HG02884 (cell line): ENCODE measurements around the gene RNF133.

Experiments
- ATAC-seq: cut with Tn5 transposase; IDR thresholded peaks from one replicate; pipeline ENCODE4 v1.9.1; 2021; ENCODE audit warnings: mild to moderate bottlenecking, moderate library complexity; ENCODE audit not compliant: unreplicated experiment

The RNF133 gene, protein sequence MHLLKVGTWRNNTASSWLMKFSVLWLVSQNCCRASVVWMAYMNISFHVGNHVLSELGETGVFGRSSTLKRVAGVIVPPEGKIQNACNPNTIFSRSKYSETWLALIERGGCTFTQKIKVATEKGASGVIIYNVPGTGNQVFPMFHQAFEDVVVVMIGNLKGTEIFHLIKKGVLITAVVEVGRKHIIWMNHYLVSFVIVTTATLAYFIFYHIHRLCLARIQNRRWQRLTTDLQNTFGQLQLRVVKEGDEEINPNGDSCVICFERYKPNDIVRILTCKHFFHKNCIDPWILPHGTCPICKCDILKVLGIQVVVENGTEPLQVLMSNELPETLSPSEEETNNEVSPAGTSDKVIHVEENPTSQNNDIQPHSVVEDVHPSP

DNA sequence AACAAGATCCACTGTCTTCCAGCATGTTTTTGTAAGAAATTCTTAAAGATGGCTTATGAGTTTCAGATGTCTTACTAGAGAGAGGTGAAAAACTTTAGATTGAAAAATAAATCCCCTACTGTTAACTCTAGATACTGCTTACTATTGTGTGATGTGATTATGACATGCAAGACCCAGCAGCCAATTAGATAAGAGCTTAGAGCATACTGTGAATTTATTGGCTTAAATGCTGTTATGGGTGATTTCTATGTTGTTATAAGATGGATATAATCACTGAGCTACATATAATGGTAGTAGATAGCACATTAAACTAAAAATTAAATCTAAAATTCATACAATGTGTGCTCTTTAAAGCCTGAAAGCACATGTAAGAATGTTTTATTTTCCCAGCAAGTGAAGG lies at the start of gene RNF133:
TSS of gene RNF133 (minus strand) at position 101 of the 400 bp plus-strand sequence. CDS start 199 bp downstream, outside the sequence.
- no peak for ATAC-seq

DNA sequence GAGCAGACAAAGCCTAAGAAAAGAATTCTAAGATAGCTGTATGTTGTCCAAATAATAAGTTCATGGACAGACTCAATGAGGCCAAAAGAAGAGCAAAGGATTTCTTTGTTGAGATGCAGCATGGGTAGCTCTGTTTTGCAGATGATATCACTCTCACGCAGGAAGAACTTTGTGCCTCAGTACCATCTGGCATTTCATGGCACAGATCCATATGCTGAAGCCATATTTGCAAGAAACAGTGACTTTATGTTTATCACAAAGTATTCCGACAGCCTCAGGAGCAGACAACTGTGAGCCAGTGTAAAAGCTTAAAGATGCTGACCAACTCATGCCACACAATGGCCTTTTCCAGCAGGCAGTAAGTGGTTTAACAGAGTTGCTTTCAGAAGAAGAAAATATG lies 49.3 kb upstream of the RNF133 start:
- no peak for ATAC-seq

DNA sequence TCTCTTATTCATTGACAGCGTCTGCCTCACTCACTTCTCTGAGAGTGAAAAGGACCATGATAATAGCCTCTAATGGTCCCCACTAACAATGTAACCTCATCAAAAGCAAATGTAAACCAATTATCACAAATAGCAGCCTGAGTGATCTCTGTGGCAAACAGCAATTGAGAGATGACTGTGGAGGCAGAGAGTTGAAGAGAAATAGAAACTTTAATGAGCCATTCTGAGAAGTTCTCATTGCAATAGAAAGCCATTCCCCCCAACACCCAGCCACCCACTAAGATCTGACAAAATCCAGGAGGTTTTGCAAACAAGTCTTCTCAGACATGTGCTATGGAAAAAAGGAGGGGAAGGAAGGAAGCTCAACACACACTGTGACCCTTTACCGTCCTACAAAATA lies 48.0 kb upstream of the RNF133 start:
- ATAC-seq = no peak

DNA sequence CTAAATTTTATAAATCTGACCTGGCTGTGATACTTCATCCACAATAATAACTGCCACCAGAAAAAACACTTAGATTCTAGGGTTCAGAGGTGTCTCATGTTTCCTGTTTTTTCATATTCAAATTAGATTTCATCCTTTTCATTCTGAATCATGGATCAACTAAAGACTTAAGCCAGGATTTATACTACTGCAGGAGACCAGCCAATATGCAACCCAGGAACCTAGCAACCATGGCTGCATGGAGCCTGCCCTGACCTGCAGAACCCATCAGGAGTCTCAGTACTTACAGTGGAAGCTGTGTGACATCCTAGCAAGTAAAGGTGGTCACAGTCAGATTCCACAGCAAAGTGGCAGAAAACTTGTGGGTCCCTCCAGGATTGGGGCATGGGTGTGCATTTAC lies 44.3 kb upstream of the RNF133 start:
- ATAC-seq = no peak

DNA sequence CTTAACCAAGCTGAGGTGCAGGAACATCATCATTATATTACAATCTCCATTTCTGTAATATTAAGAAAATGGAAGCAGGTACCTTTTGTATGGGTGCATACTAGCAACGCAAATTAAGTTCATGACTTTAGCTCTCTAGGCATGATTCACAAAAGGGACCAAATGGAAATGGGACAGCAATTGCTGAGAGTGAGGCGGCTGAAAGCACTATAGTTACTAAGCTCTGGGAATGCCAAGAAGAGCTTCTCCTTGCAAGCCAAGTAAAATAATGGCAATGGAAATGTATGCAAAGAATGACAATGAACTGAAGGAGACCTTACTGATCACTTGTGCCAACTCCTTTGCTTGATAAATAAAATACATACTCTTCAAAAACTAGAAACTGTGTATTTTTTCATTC lies 40.0 kb upstream of the RNF133 start:
- ATAC-seq = no peak

DNA sequence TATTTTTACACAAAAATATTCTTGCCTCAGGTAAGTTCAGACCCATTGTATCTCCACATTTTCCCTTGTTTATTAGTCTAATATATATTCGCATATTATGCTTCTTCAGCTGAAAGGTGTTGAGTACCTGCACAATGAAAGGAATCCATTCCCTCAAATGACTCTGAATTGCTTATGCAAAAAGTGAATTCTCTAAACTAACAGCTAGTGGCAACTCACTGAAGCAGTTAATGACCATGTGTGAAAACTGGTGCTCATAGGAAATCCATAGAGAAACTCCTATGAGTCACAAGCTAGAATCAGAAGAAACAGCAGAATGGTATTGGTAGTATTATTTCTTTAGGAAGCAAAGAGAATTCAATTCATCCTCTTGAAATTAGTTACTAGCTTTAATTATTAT lies 37.3 kb upstream of the RNF133 start:
- ATAC-seq = no peak

DNA sequence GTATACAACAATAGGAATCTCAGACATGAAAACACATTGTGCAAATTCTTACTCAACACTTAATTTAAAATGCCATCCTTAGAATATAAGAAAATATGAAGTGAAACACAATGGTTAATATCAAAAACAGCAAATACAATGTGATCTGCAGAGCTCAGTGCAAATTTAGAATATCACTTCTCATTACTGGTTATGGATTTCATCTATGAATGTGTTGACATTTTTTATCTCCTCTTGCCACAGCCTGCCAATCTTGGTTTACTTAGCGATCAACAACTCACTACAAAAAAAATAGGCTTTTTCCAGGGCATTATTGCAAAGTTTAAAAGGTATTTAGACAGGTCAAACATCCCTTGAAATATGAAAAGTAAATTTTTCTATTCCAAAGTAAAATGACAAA lies 28.8 kb upstream of the RNF133 start:
- ATAC-seq = no peak

DNA sequence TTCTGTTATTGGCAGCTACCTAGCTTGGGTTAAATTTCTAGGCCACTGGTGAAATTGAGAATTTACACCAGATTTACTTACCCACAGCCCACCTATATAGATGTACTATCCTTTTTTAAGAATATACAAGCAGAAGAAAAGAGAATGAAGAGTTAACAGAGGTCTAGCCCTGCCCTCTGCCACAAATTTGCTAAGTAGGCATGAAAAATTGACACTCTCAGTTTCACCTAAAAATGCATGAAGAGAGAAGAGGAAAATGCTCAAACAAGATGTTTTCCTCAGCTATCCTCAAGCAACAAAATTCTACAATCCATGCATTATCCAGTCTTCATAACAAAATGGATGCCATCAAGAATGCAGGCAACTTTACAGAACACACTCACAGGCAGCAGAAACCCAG lies 28.4 kb upstream of the RNF133 start:
- ATAC-seq = no peak

DNA sequence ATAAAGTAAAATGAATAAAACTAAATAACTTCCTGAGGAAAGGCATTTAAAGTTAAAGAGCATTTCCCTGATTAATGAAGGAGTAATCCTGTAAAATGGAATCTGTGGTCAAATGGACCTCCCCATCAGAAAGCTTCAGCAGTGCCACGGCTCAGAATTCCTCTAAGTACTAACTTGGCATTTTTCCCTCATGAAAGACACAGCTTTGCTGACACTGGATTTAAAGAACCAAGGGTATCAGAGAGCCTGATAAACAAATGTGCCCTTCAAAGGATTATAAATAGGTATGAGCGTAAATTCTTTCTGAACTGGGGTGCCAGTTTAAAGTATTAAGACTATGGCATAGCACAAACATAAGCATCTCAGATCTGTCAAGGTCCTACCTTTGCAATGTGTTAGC lies 28.0 kb upstream of the RNF133 start:
- ATAC-seq = no peak

DNA sequence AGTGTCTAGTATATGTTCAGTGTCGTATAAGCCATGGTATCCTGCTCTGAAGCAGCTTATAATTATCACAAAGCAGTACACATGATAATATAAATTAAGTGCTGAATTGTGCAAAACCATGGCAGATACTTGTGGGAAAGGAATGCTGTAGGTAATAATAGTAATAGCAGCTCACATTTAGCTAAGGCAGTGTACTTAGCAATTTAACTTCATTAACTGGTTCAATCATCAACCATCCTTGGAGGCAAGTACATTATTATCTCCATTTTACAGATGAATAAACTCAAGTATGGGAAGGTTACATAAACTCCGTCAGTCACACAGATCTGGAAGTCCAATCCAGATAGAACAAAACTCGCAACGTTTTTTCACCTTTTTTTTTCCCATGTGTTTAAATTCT lies 25.4 kb upstream of the RNF133 start:
- ATAC-seq = no peak

DNA sequence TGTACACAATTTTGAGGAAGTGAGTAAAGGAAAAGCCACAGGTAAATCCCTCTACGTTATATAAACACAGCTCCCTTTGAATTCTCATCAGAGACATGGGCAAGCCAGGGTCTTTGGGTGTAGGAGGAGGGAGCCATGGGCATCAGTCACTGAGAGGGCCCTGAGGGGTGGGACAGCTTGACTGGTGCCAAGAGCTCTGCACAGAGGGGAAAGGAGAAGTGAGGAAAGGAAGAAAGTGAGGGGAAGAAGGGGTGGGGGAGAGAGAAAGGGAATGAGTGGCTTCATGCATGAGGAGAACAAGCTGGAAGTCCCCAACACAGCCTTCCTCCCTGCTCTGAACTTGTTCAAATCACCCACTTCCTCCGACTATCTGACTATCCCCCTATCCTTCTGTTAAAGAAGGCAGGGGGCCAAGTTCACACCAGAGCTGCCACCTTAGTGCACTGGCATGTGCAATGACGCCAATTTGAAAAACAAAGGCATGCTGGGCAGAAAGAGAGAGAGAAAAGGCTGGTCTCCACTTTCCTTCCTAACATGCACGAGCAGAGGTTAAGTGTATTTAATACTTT lies 20.2 kb upstream of the RNF133 start:
- ATAC-seq = no peak

DNA sequence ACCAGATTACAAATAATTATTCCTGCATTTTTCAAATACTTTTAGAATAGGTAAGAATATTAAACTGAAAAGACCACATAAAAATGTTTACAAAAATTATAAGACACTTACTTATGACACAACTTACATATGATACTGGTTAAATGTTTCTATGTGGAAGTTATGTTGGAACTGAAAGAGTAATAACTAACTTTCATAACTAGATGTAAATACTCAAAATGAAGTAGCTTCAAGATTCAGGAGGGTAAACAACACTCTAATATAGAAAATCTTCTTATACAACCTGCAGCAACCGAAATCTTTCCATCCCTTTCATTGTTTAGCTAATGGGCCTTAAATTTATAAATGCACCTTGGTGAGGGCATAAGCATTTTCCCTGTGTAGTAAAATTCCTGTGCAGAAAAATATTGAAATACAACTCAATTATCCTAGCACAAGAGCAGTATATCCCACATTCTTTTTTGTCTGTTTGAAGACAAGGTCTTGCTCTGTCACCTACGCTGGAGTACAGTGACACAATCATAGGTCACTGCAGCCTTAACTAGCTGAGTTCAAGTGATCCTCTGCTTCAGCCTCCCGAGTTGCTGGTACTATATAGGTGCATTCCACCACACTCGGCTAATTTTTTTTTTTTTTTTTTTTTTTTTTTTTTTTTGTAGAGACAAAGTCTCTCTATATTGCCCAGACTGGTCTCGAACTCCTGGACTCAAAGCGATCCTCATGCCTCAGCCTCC lies 18.6 kb upstream of the RNF133 start:
- no peak for ATAC-seq

DNA sequence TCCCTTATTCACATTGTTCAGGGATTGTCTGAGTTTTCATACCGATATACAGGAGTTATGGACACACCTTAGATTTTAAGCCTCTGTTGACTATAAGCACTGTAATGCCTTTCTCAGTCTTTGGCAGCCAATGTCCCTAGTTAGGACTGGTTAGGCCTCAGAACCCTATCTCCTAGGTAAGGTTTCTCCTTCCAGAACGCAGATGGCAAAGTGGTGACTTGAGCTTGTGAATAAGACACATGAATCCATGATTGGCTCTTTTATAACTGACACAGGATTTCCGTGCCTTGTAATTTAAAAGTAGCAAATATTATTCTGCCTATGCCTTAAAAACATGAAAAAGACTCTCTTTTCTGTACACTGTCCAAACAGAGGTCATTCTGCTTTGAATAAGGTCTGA lies 16.3 kb upstream of the RNF133 start:
- no peak for ATAC-seq

DNA sequence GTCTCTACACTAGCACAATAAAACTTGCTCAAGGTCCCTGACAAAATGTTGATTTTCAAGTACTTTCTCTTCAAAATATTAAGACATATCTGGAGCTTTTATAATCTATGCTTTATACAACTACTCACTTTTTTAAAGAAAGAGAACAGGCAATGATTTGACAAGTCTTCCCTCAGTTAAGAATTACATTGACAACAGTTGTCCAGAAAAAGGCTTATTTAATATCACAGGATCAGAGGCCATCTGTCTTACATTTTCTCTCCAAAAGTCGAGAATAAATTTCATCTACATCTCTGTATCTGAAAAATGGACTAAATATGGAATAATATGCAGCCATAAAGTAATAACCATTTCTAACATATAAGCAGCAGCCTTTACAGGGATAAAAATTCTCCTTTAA lies 12.0 kb upstream of the RNF133 start:
- ATAC-seq = no peak

DNA sequence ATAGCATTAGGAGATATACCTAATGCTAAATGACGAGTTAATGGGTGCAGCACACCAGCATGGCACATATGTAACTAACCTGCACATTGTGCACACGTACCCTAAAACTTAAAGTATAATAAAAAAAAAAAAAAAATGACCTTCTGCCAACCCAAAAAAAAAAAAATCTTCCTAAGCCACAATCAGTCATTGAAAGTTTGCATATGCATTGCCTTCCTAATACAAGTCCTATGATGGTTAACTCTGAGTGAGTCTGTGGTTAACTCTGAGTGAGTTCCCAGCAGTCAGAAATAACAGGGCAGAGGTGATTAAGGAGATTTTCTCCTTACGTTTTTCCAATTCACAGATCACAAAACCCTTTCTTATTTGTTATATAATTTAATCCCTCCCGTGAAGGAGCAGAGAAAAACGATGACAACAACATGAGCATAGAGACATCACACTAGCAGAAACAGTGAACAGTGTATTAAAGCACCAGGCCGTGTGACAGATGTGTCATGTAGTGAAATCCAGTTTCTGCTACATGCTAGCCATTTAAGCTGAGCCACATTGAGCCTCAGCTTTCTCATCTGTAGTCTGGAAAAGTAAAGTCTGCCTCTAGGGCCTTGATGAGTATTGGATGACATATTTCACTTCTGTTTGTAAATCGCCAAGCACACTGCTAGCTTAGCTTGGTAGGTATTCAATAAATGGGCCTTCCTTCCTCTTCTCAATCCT lies 11.2 kb upstream of the RNF133 start:
- no peak for ATAC-seq

DNA sequence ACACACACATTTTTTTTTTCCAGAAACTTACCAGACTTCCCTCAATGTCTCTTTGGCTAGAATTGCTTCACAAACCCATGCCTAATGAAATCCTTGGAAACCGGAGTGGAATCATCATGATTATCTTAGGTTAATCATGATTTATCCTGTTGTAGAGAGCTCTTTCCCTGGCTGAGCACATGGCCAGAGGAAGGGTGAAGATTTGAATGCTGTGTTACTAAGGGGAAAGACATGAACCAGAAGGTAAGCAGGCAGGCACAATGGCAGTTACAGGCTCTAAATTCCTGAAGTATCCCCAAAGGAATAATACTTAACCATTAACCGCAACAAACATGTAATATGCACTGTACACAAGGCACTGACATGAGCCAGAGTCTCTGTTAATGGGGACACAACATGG lies 7.9 kb upstream of the RNF133 start:
- no peak for ATAC-seq

DNA sequence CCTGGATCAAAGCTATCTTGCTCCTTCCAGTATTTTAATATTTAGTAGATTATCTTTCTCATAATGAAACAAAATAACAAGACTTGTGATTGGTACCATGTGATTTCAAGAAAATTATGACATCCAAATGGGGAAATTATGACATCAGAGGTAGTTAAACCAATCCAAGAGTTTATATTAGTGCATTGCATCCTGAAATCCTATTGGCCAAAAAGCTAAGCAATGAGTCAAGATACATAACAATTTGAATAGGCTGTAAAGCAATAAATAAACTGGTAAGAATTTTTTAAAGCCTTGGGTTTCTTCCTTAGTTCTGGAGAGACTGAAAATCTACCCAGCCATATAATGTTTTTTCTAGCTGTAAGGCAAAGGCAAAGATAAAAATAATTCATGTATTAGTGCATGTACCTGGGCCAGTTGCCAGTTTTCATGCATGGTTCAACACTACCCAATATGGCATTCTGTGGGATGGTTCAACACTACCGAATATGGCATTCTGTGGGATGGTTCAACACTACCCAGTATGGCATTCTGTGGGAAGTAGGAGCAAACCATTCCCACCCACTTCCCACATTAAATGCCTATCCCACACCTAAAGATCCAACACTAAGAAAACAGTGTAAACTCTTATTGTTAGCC lies 4.1 kb upstream of the RNF133 start, which contains the start of gene RNF148:
TSS of gene RNF148 (minus strand) at position 51 of the 639 bp plus-strand sequence. CDS start 172 bp downstream, outside the sequence.
- ATAC-seq = no peak

DNA sequence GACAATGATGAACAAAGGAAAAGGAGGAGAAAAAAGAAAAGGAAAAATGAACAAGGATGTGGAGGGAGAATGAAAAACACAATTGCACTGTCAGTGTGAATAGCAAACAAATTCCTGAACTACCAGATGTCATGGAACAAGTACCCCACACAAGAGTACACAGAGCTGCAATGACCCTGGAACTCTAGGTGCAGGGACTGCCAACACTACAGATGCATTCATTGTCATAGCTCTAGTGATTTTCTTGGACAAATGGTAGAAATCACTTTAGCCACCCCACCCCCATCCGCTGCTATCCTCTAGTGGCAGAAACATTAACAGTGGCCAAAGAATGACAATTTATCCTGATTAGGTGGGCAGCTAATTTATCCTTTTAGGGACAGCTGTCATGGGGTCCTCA lies 3.1 kb downstream of the RNF133 start:
- ATAC-seq = no peak

DNA sequence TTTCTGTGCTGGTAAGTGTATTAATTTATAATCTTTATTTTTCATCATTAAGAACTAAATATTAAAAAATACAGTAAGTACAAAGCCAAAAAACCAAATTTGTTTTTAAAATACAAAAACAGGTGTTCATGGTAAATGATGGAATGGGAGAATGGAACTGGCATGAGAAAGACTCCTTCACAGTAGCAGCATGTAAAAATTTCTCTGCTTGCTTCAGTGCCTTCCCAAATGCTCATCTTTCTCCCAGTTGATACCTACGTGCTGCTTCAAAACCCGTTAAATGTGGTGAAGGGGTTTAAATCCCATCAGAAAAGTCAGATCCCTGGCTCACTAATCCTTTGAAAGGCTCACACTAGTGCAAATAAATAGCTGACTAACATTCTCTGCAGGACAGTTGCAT lies 4.2 kb downstream of the RNF133 start:
- ATAC-seq = no peak

DNA sequence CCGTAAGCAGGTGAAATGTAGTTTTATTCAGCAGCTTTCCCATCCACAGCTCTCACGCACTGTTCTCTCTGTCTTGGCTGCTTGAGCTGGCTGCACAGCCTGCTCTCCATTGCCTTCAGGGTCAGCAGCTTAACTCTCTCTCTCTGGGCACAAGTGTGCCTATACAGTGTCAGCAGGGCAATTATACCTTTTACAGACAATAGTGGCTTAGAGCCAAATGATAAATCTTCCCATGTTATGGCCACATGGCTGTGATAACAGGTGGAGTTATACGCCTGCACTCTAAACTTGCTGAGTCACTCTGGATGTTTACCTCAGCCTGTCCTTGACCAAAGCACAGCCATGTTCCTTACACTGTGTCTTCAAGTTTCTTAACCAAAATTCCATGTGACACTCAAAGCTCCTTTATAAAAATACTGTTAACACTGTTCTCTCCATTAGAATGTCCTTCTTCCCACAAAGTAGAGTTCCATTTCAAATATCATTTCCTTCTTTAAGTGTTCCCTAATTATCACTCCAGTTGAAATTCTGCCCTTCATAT lies 6.1 kb downstream of the RNF133 start:
- no peak for ATAC-seq
